PFSK-1 (cell line): ENCODE data around the gene SH3PXD2A.

ENCODE experiments used
- FOXP2 ChIP-seq: optimal IDR thresholded peaks from 2 replicates; pipeline ENCODE3; 2011; ENCODE audit warnings: borderline replicate concordance, control low read depth, inconsistent platforms; ENCODE audit not compliant: insufficient read depth; ENCODE audit errors: extremely low read length, extremely low read depth
- POLR2AphosphoS5 ChIP-seq: IDR thresholded peaks from 2 replicates; pipeline ENCODE4 v1.6.1; 2012; ENCODE audit warnings: low read depth, mild to moderate bottlenecking, control low read depth, low read length, moderate library complexity
- REST ChIP-seq, 2 experiments: IDR thresholded peaks; 2 replicates each; pipeline versions ENCODE4 v1.6.1 to v1.8.0; 2011 to 2012; ENCODE audit warnings: low read depth in 2 of 2, low read length in 2 of 2, control low read depth in 1 of 2, inconsistent platforms in 1 of 2, mild to moderate bottlenecking in 1 of 2, moderate library complexity in 1 of 2; ENCODE audit not compliant: insufficient read depth in 1 of 2
- SIN3A ChIP-seq: IDR thresholded peaks from 2 replicates; pipeline ENCODE4 v1.6.1; 2012; ENCODE audit warnings: mild to moderate bottlenecking, low read length, moderate library complexity, borderline replicate concordance; ENCODE audit not compliant: insufficient read depth
- TAF1 ChIP-seq: IDR thresholded peaks from 2 replicates; pipeline ENCODE4 v1.6.1; 2012; ENCODE audit warnings: low read length, control low read depth, borderline replicate concordance; ENCODE audit not compliant: insufficient read depth

Gene SH3PXD2A

GRCh38 chr10:103699611-103700435 is 155.6 kb downstream of the SH3PXD2A start:
- no peak for TF ChIP-seq POLR2AphosphoS5
- no peak for TF ChIP-seq FOXP2
- no peak for TF ChIP-seq TAF1
- TF ChIP-seq REST (IDR thresholded peaks at IDR 0.05; ENCODE audit: insufficient read depth in 1 of 2, low read depth in 2 of 2, low read length in 2 of 2) = no peak
- TF ChIP-seq SIN3A = no peak

GRCh38 chr10:103698266-103698665 is 157.1 kb downstream of the SH3PXD2A start:
- TF ChIP-seq TAF1 (no peak), POLR2AphosphoS5 (no peak), SIN3A (no peak), FOXP2 (no peak), REST (IDR thresholded peaks at IDR 0.05; ENCODE audit: insufficient read depth in 1 of 2, low read depth in 2 of 2, low read length in 2 of 2) (no peak)

- TF ChIP-seq TAF1 (no peak), FOXP2 (no peak), REST (IDR thresholded peaks at IDR 0.05; ENCODE audit: insufficient read depth in 1 of 2, low read depth in 2 of 2, low read length in 2 of 2) (no peak), POLR2AphosphoS5 (no peak), SIN3A (no peak)
Observed at GRCh38 chr10:103697787-103698186, 157.6 kb downstream of the SH3PXD2A start.

- TF ChIP-seq FOXP2 = peak; percentile 90
- TF ChIP-seq POLR2AphosphoS5 = peak; percentile 60
- no peak for TF ChIP-seq TAF1
Observed at GRCh38 chr10:103696411-103697145, 158.8 kb downstream of the SH3PXD2A start.

GRCh38 chr10:103696094-103696410 is 159.3 kb downstream of the SH3PXD2A start:
- TF ChIP-seq REST (IDR thresholded peaks at IDR 0.05; ENCODE audit: insufficient read depth in 1 of 2, low read depth in 2 of 2, low read length in 2 of 2) (no peak), SIN3A (no peak), TAF1 (no peak), POLR2AphosphoS5 (no peak), FOXP2 (no peak)
